ENCODE results near the gene OPN5. TPM values are rescaled to one million over a fixed set of nuclear protein-coding genes. Genes with fewer than 3 reads are reported as not detected.

The OPN5 gene
- total RNA-seq, 1 donor from 2014 or later, result not detected

GRCh38 chr6:47832386-47833100, 50.7 kb downstream of the OPN5 start:
- DNase-seq (ENCODE audit: low read depth), result no peak
- TF ChIP-seq CTCF (conservative IDR thresholded peaks at IDR 0.05; ENCODE audit: low read depth, low read length), result no peak
- no peak overlapping the region for H3K4me3 ChIP-seq (ENCODE audit: low read depth, low read length)

GRCh38 chr6:47834196-47834595, 52.4 kb downstream of the OPN5 start:
- no peak overlapping the region for H3K4me3 ChIP-seq (ENCODE audit: low read depth, low read length)
- TF ChIP-seq CTCF (conservative IDR thresholded peaks at IDR 0.05; ENCODE audit: low read depth, low read length), result no peak
- DNase-seq (ENCODE audit: low read depth), result no peak

- TF ChIP-seq CTCF (conservative IDR thresholded peaks at IDR 0.05; ENCODE audit: low read depth, low read length), result no peak
- DNase-seq (ENCODE audit: low read depth), result no peak
Observed at GRCh38 chr6:47836046-47836445, 54.2 kb downstream of the OPN5 start.

GRCh38 chr6:47836639-47837038, 54.8 kb downstream of the OPN5 start:
- peak; percentile 15 for DNase-seq (ENCODE audit: low read depth)
- no peak overlapping the region for H3K4me3 ChIP-seq (ENCODE audit: low read depth, low read length)
- TF ChIP-seq CTCF (conservative IDR thresholded peaks at IDR 0.05; ENCODE audit: low read depth, low read length), result no peak

More at GRCh38 chr6:47836046-47836445, 54.2 kb downstream of the OPN5 start:
- H3K4me3 ChIP-seq (ENCODE audit: low read depth, low read length), result no peak overlapping the region

- no peak for TF ChIP-seq CTCF (conservative IDR thresholded peaks at IDR 0.05; ENCODE audit: low read depth, low read length)
- no peak for DNase-seq (ENCODE audit: low read depth)
- H3K4me3 ChIP-seq (ENCODE audit: low read depth, low read length), result no peak overlapping the region
Observed at GRCh38 chr6:47839645-47840044, 57.8 kb downstream of the OPN5 start.

- TF ChIP-seq CTCF (conservative IDR thresholded peaks at IDR 0.05; ENCODE audit: low read depth, low read length), result no peak
- no peak overlapping the region for H3K4me3 ChIP-seq (ENCODE audit: low read depth, low read length)
- DNase-seq (ENCODE audit: low read depth), result no peak
Observed at GRCh38 chr6:47844881-47845280, 63.0 kb downstream of the OPN5 start.

GRCh38 chr6:47846752-47847151, 64.9 kb downstream of the OPN5 start:
- no peak for DNase-seq (ENCODE audit: low read depth)
- no peak overlapping the region for H3K4me3 ChIP-seq (ENCODE audit: low read depth, low read length)
- TF ChIP-seq CTCF (conservative IDR thresholded peaks at IDR 0.05; ENCODE audit: low read depth, low read length), result no peak
